NCI-H146 (cell line): Measurements from ENCODE around the gene KIAA1671.

Source experiments
- DNase-seq: peaks from one replicate; lab custom pipeline; 2025; lab: John Stamatoyannopoulos, UW

KIAA1671 gene

GRCh38 chr22:25014896-25015755 is 62.6 kb downstream of the KIAA1671 start:
- DNase-seq, result no peak

- DNase-seq, result no peak
Measured at GRCh38 chr22:25016311-25016710, 63.8 kb downstream of the KIAA1671 start.

- no peak for DNase-seq
Measured at GRCh38 chr22:25018009-25018408, 65.5 kb downstream of the KIAA1671 start.

GRCh38 chr22:25019427-25020184 is 67.1 kb downstream of the KIAA1671 start:
- DNase-seq, result no peak

- DNase-seq, result no peak
Measured at GRCh38 chr22:25021409-25021808, 68.9 kb downstream of the KIAA1671 start.

- no peak for DNase-seq
Measured at GRCh38 chr22:25021976-25022711, 69.6 kb downstream of the KIAA1671 start.

- DNase-seq, result peak; percentile 48
Measured at GRCh38 chr22:25023879-25024278, 71.4 kb downstream of the KIAA1671 start.

GRCh38 chr22:25024895-25025294 is 72.4 kb downstream of the KIAA1671 start:
- DNase-seq, result no peak

- no peak for DNase-seq
Measured at GRCh38 chr22:25025491-25026400, 73.2 kb downstream of the KIAA1671 start.

GRCh38 chr22:25027043-25027906 is 74.8 kb downstream of the KIAA1671 start:
- no peak for DNase-seq

GRCh38 chr22:25027959-25028840 is 75.7 kb downstream of the KIAA1671 start:
- DNase-seq, result no peak

- no peak for DNase-seq
Measured at GRCh38 chr22:25028841-25029141, 76.3 kb downstream of the KIAA1671 start.

GRCh38 chr22:25029181-25029580 is 76.7 kb downstream of the KIAA1671 start:
- no peak for DNase-seq

GRCh38 chr22:25030636-25031035 is 78.1 kb downstream of the KIAA1671 start:
- no peak for DNase-seq

- no peak for DNase-seq
Measured at GRCh38 chr22:25032066-25032465, 79.5 kb downstream of the KIAA1671 start.

GRCh38 chr22:25035715-25036114 is 83.2 kb downstream of the KIAA1671 start:
- no peak for DNase-seq

- DNase-seq, result no peak
Measured at GRCh38 chr22:25038239-25038638, 85.7 kb downstream of the KIAA1671 start.

GRCh38 chr22:25038771-25039170 is 86.3 kb downstream of the KIAA1671 start:
- DNase-seq, result no peak

GRCh38 chr22:25039255-25039654 is 86.7 kb downstream of the KIAA1671 start:
- no peak for DNase-seq

GRCh38 chr22:25039754-25040153 is 87.2 kb downstream of the KIAA1671 start:
- no peak for DNase-seq
